Vagina (tissue), 2 donors: ENCODE measurements around the gene TSC22D1.

ENCODE experiments used
- POLR2A ChIP-seq, 2 donors: fragments of 450-650 bp; IDR thresholded peaks; one replicate each; pipeline ENCODE4 v1.6.1; 2017; ENCODE audit warnings: antibody characterized with exemption in 2 of 2, mild to moderate bottlenecking in 2 of 2, moderate library complexity in 2 of 2
- TF ChIP-seq, protein P1 (sequence below), 3 experiments: fragments of 450-650 bp in 2 of 3; fragments of 200-600 bp in 1 of 3; sonication (generic) in 1 of 3; IDR thresholded peaks; one replicate each; pipeline ENCODE4 v1.5.1; 2017 to 2019; ENCODE audit warnings: antibody characterized with exemption in 3 of 3, mild to moderate bottlenecking in 2 of 3, moderate library complexity in 2 of 3

DNA sequence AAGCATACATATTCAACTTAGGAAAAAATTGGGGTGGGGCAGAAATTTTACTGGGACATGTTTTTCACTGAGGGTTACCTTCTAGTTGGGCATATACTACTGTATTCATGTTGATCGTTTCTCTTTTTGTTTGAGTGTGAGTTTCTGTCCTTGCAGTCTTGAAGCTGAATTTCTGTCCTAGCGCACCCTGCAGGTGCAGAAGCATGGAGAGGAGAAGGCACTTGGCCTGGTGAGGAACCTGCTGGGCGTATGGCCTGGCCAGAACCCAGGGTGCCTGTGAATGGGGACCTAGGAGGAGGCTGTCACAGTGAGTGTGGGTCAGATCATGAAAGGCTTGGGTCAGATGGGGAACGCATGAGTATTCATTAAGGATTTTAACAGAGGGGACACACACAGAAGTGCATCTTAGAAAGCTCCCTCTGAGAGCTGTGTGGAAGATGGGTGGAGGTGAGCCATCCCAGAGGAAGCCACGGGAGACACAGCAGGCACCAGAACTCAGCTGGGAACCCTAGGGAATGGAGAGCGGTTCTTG is 165.7 kb downstream of the TSC22D1 start:
- TF ChIP-seq, protein P1, sequence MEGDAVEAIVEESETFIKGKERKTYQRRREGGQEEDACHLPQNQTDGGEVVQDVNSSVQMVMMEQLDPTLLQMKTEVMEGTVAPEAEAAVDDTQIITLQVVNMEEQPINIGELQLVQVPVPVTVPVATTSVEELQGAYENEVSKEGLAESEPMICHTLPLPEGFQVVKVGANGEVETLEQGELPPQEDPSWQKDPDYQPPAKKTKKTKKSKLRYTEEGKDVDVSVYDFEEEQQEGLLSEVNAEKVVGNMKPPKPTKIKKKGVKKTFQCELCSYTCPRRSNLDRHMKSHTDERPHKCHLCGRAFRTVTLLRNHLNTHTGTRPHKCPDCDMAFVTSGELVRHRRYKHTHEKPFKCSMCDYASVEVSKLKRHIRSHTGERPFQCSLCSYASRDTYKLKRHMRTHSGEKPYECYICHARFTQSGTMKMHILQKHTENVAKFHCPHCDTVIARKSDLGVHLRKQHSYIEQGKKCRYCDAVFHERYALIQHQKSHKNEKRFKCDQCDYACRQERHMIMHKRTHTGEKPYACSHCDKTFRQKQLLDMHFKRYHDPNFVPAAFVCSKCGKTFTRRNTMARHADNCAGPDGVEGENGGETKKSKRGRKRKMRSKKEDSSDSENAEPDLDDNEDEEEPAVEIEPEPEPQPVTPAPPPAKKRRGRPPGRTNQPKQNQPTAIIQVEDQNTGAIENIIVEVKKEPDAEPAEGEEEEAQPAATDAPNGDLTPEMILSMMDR (IDR thresholded peaks at IDR 0.05): no peak
- TF ChIP-seq POLR2A (IDR thresholded peaks at IDR 0.05): no peak
